HG03060 (cell line): ENCODE data around the gene TRPM1.

ENCODE experiments used
- ATAC-seq: cut with Tn5 transposase; IDR thresholded peaks from one replicate; pipeline ENCODE4 v1.9.1; 2021; ENCODE audit warnings: low read depth, moderate number of reproducible peaks; ENCODE audit not compliant: unreplicated experiment

Gene TRPM1

GRCh38 chr15:31101262-31102038 lies at the start of gene TRPM1:
Gene TRPM1 (minus strand): TSS chr15:31101725. CDS start chr15:31081355, 20,370 bp downstream.
- ATAC-seq: no peak

GRCh38 chr15:31150732-31151231 lies 49.3 kb upstream of the TRPM1 start:
- ATAC-seq: no peak

- no peak for ATAC-seq
These were observed 48.5 kb upstream of the TRPM1 start for GRCh38 chr15:31149987-31150386.

GRCh38 chr15:31149088-31149505 lies 47.6 kb upstream of the TRPM1 start:
- ATAC-seq: no peak

GRCh38 chr15:31148297-31149087 lies 47.0 kb upstream of the TRPM1 start:
- no peak for ATAC-seq

- ATAC-seq: no peak
These were observed 46.4 kb upstream of the TRPM1 start for GRCh38 chr15:31147944-31148296.

- no peak for ATAC-seq
These were observed 45.9 kb upstream of the TRPM1 start for GRCh38 chr15:31147456-31147855.

GRCh38 chr15:31145271-31145911 lies 43.9 kb upstream of the TRPM1 start:
- ATAC-seq: no peak

- ATAC-seq: no peak
These were observed 40.3 kb upstream of the TRPM1 start for GRCh38 chr15:31141792-31142191.

- ATAC-seq: no peak
These were observed 35.2 kb upstream of the TRPM1 start for GRCh38 chr15:31136607-31137328.

GRCh38 chr15:31136016-31136415 lies 34.5 kb upstream of the TRPM1 start:
- ATAC-seq: no peak

GRCh38 chr15:31135523-31135922 lies 34.0 kb upstream of the TRPM1 start:
- no peak for ATAC-seq

GRCh38 chr15:31133890-31134289 lies 32.4 kb upstream of the TRPM1 start:
- ATAC-seq: no peak

GRCh38 chr15:31131853-31132375 lies 30.4 kb upstream of the TRPM1 start:
- ATAC-seq: no peak

- no peak for ATAC-seq
These were observed 29.2 kb upstream of the TRPM1 start for GRCh38 chr15:31130576-31131237.

GRCh38 chr15:31129769-31130303 lies 28.3 kb upstream of the TRPM1 start:
- ATAC-seq: no peak

- ATAC-seq: no peak
These were observed 27.6 kb upstream of the TRPM1 start for GRCh38 chr15:31128919-31129768.

GRCh38 chr15:31128477-31128876 lies 27.0 kb upstream of the TRPM1 start:
- no peak for ATAC-seq
